ENCODE results near the gene IQCK. TPM values are rescaled to one million over a fixed set of nuclear protein-coding genes. Genes with fewer than 3 reads are reported as not detected.

The IQCK gene
- total RNA-seq, 1 donor from 2014 or later: 18.6 TPM

- Mint-ChIP-seq H3K9me3 (ENCODE audit: unreplicated experiment) (no peaks in the 10 kb centered on the region), H3K27ac (ENCODE audit: unreplicated experiment) (peak overlapping the region; percentile 93), H3K36me3 (ENCODE audit: low read depth, unreplicated experiment) (peaks cover 21% of the 10 kb centered on the region), H3K27me3 (ENCODE audit: unreplicated experiment) (peaks cover 15% of the 10 kb centered on the region), H3K4me3 (ENCODE audit: unreplicated experiment) (peak overlapping the region; percentile 99), H3K4me1 (ENCODE audit: unreplicated experiment) (peaks cover 56% of the 10 kb centered on the region)
- no peak for TF ChIP-seq CTCF (IDR thresholded peaks at IDR 0.05; ENCODE audit: unreplicated experiment)
- DNase-seq (ENCODE audit: low spot score): no peak
Measured at GRCh38 chr16:19717314-19717713, 757 bp upstream of the IQCK start.

- DNase-seq (ENCODE audit: low spot score): no peak
- Mint-ChIP-seq H3K27me3 (ENCODE audit: unreplicated experiment) (peaks cover 19% of the 10 kb centered on the region), H3K4me3 (ENCODE audit: unreplicated experiment) (peak overlapping the region; percentile 99), H3K4me1 (ENCODE audit: unreplicated experiment) (peaks cover 69% of the 10 kb centered on the region), H3K9me3 (ENCODE audit: unreplicated experiment) (no peaks in the 10 kb centered on the region), H3K27ac (ENCODE audit: unreplicated experiment) (peak overlapping the region; percentile 78), H3K36me3 (ENCODE audit: low read depth, unreplicated experiment) (peaks cover 23% of the 10 kb centered on the region)
- TF ChIP-seq CTCF (IDR thresholded peaks at IDR 0.05; ENCODE audit: unreplicated experiment): no peak
Measured at GRCh38 chr16:19718624-19718965, 524 bp downstream of the IQCK start.

GRCh38 chr16:19722269-19722952 lies 4.3 kb downstream of the IQCK start:
- Mint-ChIP-seq H3K27ac (ENCODE audit: unreplicated experiment) (peak overlapping the region; percentile 98), H3K27me3 (ENCODE audit: unreplicated experiment) (peaks cover 13% of the 10 kb centered on the region), H3K36me3 (ENCODE audit: low read depth, unreplicated experiment) (peaks cover 10% of the 10 kb centered on the region), H3K4me1 (ENCODE audit: unreplicated experiment) (peaks cover 53% of the 10 kb centered on the region), H3K4me3 (ENCODE audit: unreplicated experiment) (peak overlapping the region; percentile 56), H3K9me3 (ENCODE audit: unreplicated experiment) (no peaks in the 10 kb centered on the region)
- TF ChIP-seq CTCF (IDR thresholded peaks at IDR 0.05; ENCODE audit: unreplicated experiment): no peak
- DNase-seq (ENCODE audit: low spot score): no peak

- DNase-seq (ENCODE audit: low spot score): no peak
- Mint-ChIP-seq H3K4me1 (ENCODE audit: unreplicated experiment) (peaks cover 52% of the 10 kb centered on the region), H3K27ac (ENCODE audit: unreplicated experiment) (peak overlapping the region; percentile 88), H3K36me3 (ENCODE audit: low read depth, unreplicated experiment) (peaks cover 10% of the 10 kb centered on the region), H3K27me3 (ENCODE audit: unreplicated experiment) (peaks cover 11% of the 10 kb centered on the region), H3K4me3 (ENCODE audit: unreplicated experiment) (no peak overlapping the region), H3K9me3 (ENCODE audit: unreplicated experiment) (no peaks in the 10 kb centered on the region)
- TF ChIP-seq CTCF (IDR thresholded peaks at IDR 0.05; ENCODE audit: unreplicated experiment): no peak
Measured at GRCh38 chr16:19722981-19723380, 4.9 kb downstream of the IQCK start.

- H3K9me3 Mint-ChIP-seq (ENCODE audit: unreplicated experiment): no peaks in the 10 kb centered on the region
- no peak for TF ChIP-seq CTCF (IDR thresholded peaks at IDR 0.05; ENCODE audit: unreplicated experiment)
- no peak for DNase-seq (ENCODE audit: low spot score)
- H3K4me3 Mint-ChIP-seq (ENCODE audit: unreplicated experiment): no peak overlapping the region
- H3K36me3 Mint-ChIP-seq (ENCODE audit: low read depth, unreplicated experiment): peaks cover 28% of the 10 kb centered on the region
- H3K27me3 Mint-ChIP-seq (ENCODE audit: unreplicated experiment): peaks cover 5% of the 10 kb centered on the region
- H3K4me1 Mint-ChIP-seq (ENCODE audit: unreplicated experiment): peaks cover 8% of the 10 kb centered on the region
- no peak overlapping the region for H3K27ac Mint-ChIP-seq (ENCODE audit: unreplicated experiment)
Measured at GRCh38 chr16:19728636-19728965, 10.5 kb downstream of the IQCK start.
